SK-N-SH treated with all-trans-retinoic acid at 6 μM for 48 hours (cell line): ENCODE measurements around the gene OSBPL2.

Source experiments
- ATAC-seq: fragments of 200-7000 bp; cut with Tn5 transposase; 3 replicates; pipeline ENCODE4 v1.9.1; 2020; ENCODE audit warnings: mild to moderate bottlenecking, moderate library complexity
- ARNTL ChIP-seq: fragments of 450-650 bp; formaldehyde crosslinking; IDR thresholded peaks from 2 replicates; pipeline ENCODE4 v1.5.0; 2020; ENCODE audit warnings: low read depth, mild to moderate bottlenecking, moderate library complexity, borderline replicate concordance
- BACH2 ChIP-seq: fragments of 250-450 bp; sonication (Bioruptor Pico); IDR thresholded peaks from 2 replicates; pipeline ENCODE4 v1.9.0; 2021; ENCODE audit warnings: mild to moderate bottlenecking, borderline replicate concordance
- CSDC2 ChIP-seq: fragments of 250-450 bp; sonication (Bioruptor Pico); IDR thresholded peaks from 2 replicates; pipeline ENCODE4 v1.5.0; 2020; ENCODE audit warnings: mild to moderate bottlenecking, moderate library complexity
- ESRRG ChIP-seq: fragments of 250-450 bp; sonication (Bioruptor Pico); IDR thresholded peaks from 2 replicates; pipeline ENCODE4 v1.6.1; 2021; ENCODE audit warnings: mild to moderate bottlenecking
- GLIS3 ChIP-seq: fragments of 250-450 bp; sonication (Bioruptor Pico); IDR thresholded peaks from 2 replicates; pipeline ENCODE4 v1.5.0; 2020; ENCODE audit warnings: mild to moderate bottlenecking, moderate library complexity
- OSR1 ChIP-seq: fragments of 250-450 bp; sonication (Bioruptor Pico); IDR thresholded peaks from 2 replicates; pipeline ENCODE4 v1.8.0; 2022; ENCODE audit warnings: moderate library complexity, mild to moderate bottlenecking, inconsistent platforms
- PPARA ChIP-seq: fragments of 250-450 bp; sonication (Bioruptor Pico); IDR thresholded peaks from 2 replicates; pipeline ENCODE4 v1.5.0; 2020; ENCODE audit warnings: mild to moderate bottlenecking, borderline replicate concordance
- RARB ChIP-seq: fragments of 250-450 bp; sonication (Bioruptor Pico); IDR thresholded peaks from 2 replicates; pipeline ENCODE4 v1.8.0; 2021; ENCODE audit warnings: mild to moderate bottlenecking, moderate library complexity
- SNAI2 ChIP-seq: fragments of 250-450 bp; sonication (Bioruptor Pico); IDR thresholded peaks from 2 replicates; pipeline ENCODE4 v1.5.0; 2020; ENCODE audit warnings: mild to moderate bottlenecking, moderate library complexity
- TCF4 ChIP-seq: fragments of 250-450 bp; sonication (Bioruptor Pico); IDR thresholded peaks from 2 replicates; pipeline ENCODE4 v1.8.0; 2021; ENCODE audit warnings: mild to moderate bottlenecking, moderate library complexity, borderline replicate concordance
- ZC3H10 ChIP-seq: fragments of 250-450 bp; sonication (Bioruptor Pico); IDR thresholded peaks from 2 replicates; pipeline ENCODE4 v1.5.1; 2021; ENCODE audit warnings: mild to moderate bottlenecking, moderate library complexity
- ZFP30 ChIP-seq: fragments of 450-650 bp; formaldehyde crosslinking; IDR thresholded peaks from 2 replicates; pipeline ENCODE4 v1.5.0; 2022; ENCODE audit warnings: mild to moderate bottlenecking, moderate library complexity
- TF ChIP-seq, protein P1 (sequence below): fragments of 250-450 bp; sonication (Bioruptor Pico); IDR thresholded peaks from 2 replicates; pipeline ENCODE4 v1.5.1; 2020; ENCODE audit warnings: low read depth, mild to moderate bottlenecking, moderate library complexity
- TF ChIP-seq, protein P2 (sequence below): fragments of 250-450 bp; sonication (Bioruptor Pico); IDR thresholded peaks from 2 replicates; pipeline ENCODE4 v1.5.1; 2021; ENCODE audit warnings: mild to moderate bottlenecking, moderate library complexity
- TF ChIP-seq, protein P3 (sequence below): fragments of 250-450 bp; sonication (Bioruptor Pico); IDR thresholded peaks from 2 replicates; pipeline ENCODE4 v1.5.0; 2020; ENCODE audit warnings: mild to moderate bottlenecking, moderate library complexity
- TF ChIP-seq, protein P4 (sequence below): fragments of 250-450 bp; sonication (Bioruptor Pico); IDR thresholded peaks from 2 replicates; pipeline ENCODE4 v1.8.0; 2020; ENCODE audit warnings: mild to moderate bottlenecking, moderate library complexity, borderline replicate concordance

The OSBPL2 gene

DNA sequence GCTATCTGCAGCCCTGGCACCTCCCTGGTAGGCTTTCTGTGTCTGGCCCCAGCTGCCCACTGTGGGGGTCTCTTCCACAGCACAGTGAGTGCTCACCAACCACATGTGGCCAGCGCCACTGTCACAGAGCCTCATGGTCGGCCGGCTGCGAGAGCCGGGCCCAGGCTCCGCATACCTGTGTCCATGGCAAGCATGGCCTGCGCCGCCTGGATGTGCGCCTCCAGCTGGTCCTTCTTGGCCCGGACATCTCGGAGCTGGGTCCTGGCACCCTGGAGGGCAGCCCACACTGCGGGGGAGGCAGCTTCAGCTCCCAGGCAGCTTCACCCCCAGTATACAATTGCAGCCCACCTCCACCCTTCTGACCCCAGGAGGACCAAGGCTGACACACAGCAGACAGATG is 77.5 kb downstream of the OSBPL2 start:
- ATAC-seq, result no peak
- TF ChIP-seq OSR1 (CRISPR knock-in tag) (no peak), ZC3H10 (CRISPR knock-in tag) (no peak), SNAI2 (CRISPR knock-in tag) (no peak), TCF4 (CRISPR knock-in tag) (no peak), BACH2 (CRISPR knock-in tag) (no peak)
- TF ChIP-seq, protein P1, sequence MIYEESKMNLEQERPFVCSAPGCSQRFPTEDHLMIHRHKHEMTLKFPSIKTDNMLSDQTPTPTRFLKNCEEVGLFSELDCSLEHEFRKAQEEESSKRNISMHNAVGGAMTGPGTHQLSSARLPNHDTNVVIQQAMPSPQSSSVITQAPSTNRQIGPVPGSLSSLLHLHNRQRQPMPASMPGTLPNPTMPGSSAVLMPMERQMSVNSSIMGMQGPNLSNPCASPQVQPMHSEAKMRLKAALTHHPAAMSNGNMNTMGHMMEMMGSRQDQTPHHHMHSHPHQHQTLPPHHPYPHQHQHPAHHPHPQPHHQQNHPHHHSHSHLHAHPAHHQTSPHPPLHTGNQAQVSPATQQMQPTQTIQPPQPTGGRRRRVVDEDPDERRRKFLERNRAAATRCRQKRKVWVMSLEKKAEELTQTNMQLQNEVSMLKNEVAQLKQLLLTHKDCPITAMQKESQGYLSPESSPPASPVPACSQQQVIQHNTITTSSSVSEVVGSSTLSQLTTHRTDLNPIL (CRISPR knock-in tag), result no peak
- TF ChIP-seq, protein P2, sequence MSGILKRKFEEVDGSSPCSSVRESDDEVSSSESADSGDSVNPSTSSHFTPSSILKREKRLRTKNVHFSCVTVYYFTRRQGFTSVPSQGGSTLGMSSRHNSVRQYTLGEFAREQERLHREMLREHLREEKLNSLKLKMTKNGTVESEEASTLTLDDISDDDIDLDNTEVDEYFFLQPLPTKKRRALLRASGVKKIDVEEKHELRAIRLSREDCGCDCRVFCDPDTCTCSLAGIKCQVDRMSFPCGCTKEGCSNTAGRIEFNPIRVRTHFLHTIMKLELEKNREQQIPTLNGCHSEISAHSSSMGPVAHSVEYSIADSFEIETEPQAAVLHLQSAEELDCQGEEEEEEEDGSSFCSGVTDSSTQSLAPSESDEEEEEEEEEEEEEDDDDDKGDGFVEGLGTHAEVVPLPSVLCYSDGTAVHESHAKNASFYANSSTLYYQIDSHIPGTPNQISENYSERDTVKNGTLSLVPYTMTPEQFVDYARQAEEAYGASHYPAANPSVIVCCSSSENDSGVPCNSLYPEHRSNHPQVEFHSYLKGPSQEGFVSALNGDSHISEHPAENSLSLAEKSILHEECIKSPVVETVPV, result no peak
- TF ChIP-seq, protein P3, sequence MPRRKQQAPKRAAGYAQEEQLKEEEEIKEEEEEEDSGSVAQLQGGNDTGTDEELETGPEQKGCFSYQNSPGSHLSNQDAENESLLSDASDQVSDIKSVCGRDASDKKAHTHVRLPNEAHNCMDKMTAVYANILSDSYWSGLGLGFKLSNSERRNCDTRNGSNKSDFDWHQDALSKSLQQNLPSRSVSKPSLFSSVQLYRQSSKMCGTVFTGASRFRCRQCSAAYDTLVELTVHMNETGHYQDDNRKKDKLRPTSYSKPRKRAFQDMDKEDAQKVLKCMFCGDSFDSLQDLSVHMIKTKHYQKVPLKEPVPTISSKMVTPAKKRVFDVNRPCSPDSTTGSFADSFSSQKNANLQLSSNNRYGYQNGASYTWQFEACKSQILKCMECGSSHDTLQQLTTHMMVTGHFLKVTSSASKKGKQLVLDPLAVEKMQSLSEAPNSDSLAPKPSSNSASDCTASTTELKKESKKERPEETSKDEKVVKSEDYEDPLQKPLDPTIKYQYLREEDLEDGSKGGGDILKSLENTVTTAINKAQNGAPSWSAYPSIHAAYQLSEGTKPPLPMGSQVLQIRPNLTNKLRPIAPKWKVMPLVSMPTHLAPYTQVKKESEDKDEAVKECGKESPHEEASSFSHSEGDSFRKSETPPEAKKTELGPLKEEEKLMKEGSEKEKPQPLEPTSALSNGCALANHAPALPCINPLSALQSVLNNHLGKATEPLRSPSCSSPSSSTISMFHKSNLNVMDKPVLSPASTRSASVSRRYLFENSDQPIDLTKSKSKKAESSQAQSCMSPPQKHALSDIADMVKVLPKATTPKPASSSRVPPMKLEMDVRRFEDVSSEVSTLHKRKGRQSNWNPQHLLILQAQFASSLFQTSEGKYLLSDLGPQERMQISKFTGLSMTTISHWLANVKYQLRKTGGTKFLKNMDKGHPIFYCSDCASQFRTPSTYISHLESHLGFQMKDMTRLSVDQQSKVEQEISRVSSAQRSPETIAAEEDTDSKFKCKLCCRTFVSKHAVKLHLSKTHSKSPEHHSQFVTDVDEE, result no peak
- TF ChIP-seq, protein P4, sequence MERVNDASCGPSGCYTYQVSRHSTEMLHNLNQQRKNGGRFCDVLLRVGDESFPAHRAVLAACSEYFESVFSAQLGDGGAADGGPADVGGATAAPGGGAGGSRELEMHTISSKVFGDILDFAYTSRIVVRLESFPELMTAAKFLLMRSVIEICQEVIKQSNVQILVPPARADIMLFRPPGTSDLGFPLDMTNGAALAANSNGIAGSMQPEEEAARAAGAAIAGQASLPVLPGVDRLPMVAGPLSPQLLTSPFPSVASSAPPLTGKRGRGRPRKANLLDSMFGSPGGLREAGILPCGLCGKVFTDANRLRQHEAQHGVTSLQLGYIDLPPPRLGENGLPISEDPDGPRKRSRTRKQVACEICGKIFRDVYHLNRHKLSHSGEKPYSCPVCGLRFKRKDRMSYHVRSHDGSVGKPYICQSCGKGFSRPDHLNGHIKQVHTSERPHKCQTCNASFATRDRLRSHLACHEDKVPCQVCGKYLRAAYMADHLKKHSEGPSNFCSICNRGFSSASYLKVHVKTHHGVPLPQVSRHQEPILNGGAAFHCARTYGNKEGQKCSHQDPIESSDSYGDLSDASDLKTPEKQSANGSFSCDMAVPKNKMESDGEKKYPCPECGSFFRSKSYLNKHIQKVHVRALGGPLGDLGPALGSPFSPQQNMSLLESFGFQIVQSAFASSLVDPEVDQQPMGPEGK, result no peak

DNA sequence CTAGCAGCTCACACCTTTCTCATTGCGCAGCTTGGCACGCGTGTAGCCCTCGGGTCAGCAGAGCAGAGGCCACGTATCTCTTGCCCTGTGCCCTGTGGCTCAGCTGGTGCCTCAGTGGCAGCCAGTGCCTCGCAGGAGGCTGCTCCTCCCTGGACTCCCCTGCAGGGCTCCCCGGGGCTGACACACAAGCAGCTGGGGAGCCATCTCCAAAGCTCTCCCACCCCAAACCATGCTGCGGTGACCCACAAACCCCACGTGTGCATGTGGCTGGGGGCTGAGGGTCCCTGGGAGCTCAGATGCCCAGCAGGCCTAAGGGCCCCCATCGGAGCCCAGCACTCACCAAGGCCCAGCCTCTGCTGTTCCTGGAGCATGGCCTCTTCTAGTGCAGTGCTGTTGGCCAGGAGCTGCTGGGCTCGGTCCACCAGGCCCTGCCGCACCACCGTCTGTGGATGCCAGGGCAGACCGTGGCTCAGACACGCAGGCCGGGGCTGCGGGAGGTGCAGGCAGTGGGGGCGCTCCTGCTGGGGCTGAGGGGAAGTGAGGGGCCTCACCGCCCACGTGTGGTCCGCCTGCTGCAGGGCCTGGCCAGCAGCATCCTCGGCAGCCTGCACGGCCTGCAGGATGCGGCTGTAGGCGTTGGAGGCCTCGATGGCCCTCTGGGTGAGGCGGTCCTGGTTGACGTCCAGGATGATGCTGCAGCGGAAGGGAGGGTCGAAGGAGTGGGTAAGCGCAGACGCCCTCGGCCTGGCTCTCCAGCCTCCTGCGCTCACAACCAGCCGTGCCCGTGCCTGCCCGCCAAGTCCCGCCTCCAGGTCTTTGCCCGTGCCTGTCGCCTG is 78.2 kb downstream of the OSBPL2 start:
- TF ChIP-seq, protein P4, result no peak
- no peak for TF ChIP-seq OSR1 (CRISPR knock-in tag)
- no peak for TF ChIP-seq ZFP30 (CRISPR knock-in tag)
- TF ChIP-seq CSDC2 (CRISPR knock-in tag), result no peak
- TF ChIP-seq ESRRG (CRISPR knock-in tag), result no peak
- TF ChIP-seq GLIS3 (CRISPR knock-in tag), result no peak
- no peak for TF ChIP-seq ARNTL (CRISPR knock-in tag)
- no peak for TF ChIP-seq BACH2 (CRISPR knock-in tag)
- TF ChIP-seq TCF4 (CRISPR knock-in tag), result no peak
- no peak for TF ChIP-seq RARB (CRISPR knock-in tag)
- no peak for TF ChIP-seq PPARA (CRISPR knock-in tag)
- TF ChIP-seq, protein P3, result no peak
- ATAC-seq, result no peak
